Transverse colon (tissue), 4 donors: Measurements from ENCODE around the gene RPS10. TPM values are rescaled to one million over a fixed set of nuclear protein-coding genes. Genes with fewer than 3 reads are reported as not detected.

Experiments used
- DNase-seq: peaks from one replicate; pipeline ENCODE4 v3.0.0-alpha.2; 2019
- H3K27ac ChIP-seq, 4 donors: fragments of 200-600 bp; sonication (generic); 2 replicates each; pipeline ENCODE4 v1.5.1; 2016 to 2018; ENCODE audit warnings: inconsistent platforms in 4 of 4
- H3K27me3 ChIP-seq: fragments of 200-600 bp; sonication (generic); 2 replicates; pipeline ENCODE4 v1.5.1; 2017; ENCODE audit warnings: inconsistent platforms
- H3K36me3 ChIP-seq, 4 donors: fragments of 200-600 bp; sonication (generic); 2 replicates each; pipeline ENCODE4 v1.5.1; 2017 to 2019; ENCODE audit warnings: inconsistent platforms in 4 of 4
- H3K4me1 ChIP-seq, 4 donors: fragments of 200-600 bp; sonication (generic); 2 replicates each; pipeline ENCODE4 v1.5.1; 2017 to 2020; ENCODE audit warnings: inconsistent platforms in 4 of 4
- H3K4me3 ChIP-seq, 4 donors: fragments of 200-600 bp; sonication (generic); 1 replicate in 1 of 4; 2 replicates in 3 of 4; pipeline versions ENCODE4 v1.5.1 to v1.6.1; 2017 to 2019; ENCODE audit warnings: inconsistent platforms in 4 of 4
- H3K9me3 ChIP-seq, 2 donors: fragments of 200-600 bp; sonication (generic); 2 replicates each; pipeline ENCODE4 v1.5.1; 2017 to 2019; ENCODE audit warnings: inconsistent platforms in 2 of 2
- CTCF ChIP-seq, 5 experiments: fragments of 200-600 bp in 3 of 5; fragments of 450-650 bp in 2 of 5; sonication (generic) in 3 of 5; IDR thresholded peaks; 1 replicate in 2 of 5; 2 replicates in 3 of 5; pipeline ENCODE4 v1.5.1; 2016 to 2017; ENCODE audit warnings: antibody characterized with exemption in 5 of 5, inconsistent platforms in 3 of 5, mild to moderate bottlenecking in 2 of 5, moderate library complexity in 1 of 5
- EP300 ChIP-seq: sonication (generic); formaldehyde crosslinking; IDR thresholded peaks from one replicate; pipeline ENCODE4 v1.6.1; 2017; ENCODE audit warnings: antibody characterized with exemption, low read depth
- POLR2A ChIP-seq: fragments of 450-650 bp; IDR thresholded peaks from one replicate; pipeline ENCODE4 v1.6.1; 2016; ENCODE audit warnings: antibody characterized with exemption, mild to moderate bottlenecking, moderate library complexity
- POLR2AphosphoS5 ChIP-seq, 3 donors: sonication (generic); formaldehyde crosslinking; IDR thresholded peaks; one replicate each; pipeline ENCODE4 v1.6.1; 2016; ENCODE audit warnings: antibody characterized with exemption in 3 of 3
- WGBS, 2 donors: methylation state at CpG; one replicate each; pipeline ENCODE4 v1.1.5; 2018; ENCODE audit warnings: low coverage in 1 of 2; 5-methylcytosine and 5-hydroxymethylcytosine counted together
- in situ Hi-C, 4 donors: fragments of 200-750 bp; cut with MboI; loops; one replicate each; pipeline versions ENCODE4 v1.15.0 to v1.15.1; 2017; ENCODE audit warnings: low sequenced_read_pairs in 3 of 4, low pct_ligation_motif_present in 1 of 4, low pct_unique_long_range_greater_than_20kb in 1 of 4
- intact Hi-C: fragments of 100-400 bp; cut with DNase I; formaldehyde crosslinking; loops from one replicate; pipeline ENCODE4 v1.15.1; 2023; ENCODE audit warnings: low total_unique reads
- total RNA-seq, 4 donors: library from RNA; depleted of rRNA; stranded (reverse); fragments of >200 nt; gene quantifications; one replicate each; pipeline ENCODE4 v1.1.0, GENCODE V29; 2016

The RPS10 gene
- total RNA-seq, 4 donors from 2014 or later = 892 to 1,969 (median 1,491) TPM

- in situ Hi-C loops = loop anchor here in 3 of 4 donors (25.0 kb wide), 1 partner anchor 154 kb away; no protein-coding TSS in a partner anchor
- TF ChIP-seq POLR2A (no peak), POLR2AphosphoS5 (IDR thresholded peaks at IDR 0.05) (no peak), EP300 (no peak), CTCF (IDR thresholded peaks at IDR 0.05) (no peak)
- H3K4me3 ChIP-seq = no peak overlapping the region
These were observed 32.2 kb upstream of the RPS10 start for GRCh38 chr6:34457742-34458735.

GRCh38 chr6:34457382-34457741 lies 31.5 kb upstream of the RPS10 start:
- intact Hi-C loops = no loop called here
- no peak for TF ChIP-seq POLR2A
- no peak for TF ChIP-seq EP300
- TF ChIP-seq CTCF (IDR thresholded peaks at IDR 0.05) = no peak
- TF ChIP-seq POLR2AphosphoS5 (IDR thresholded peaks at IDR 0.05) = no peak
- WGBS, 2 donors = 90% methylated on average over 2 of the region's 2 CpGs; no CpG with 5 or more reads in 1 of the 2 donors
- Histone ChIP-seq H3K4me1 (no peaks in the 10 kb centered on the region), H3K9me3 (no peaks in the 10 kb centered on the region), H3K36me3 (no peaks in the 10 kb centered on the region), H3K4me3 (no peak overlapping the region), H3K27me3 (no peaks in the 10 kb centered on the region), H3K27ac (no peak overlapping the region)
- DNase-seq = no peak
- in situ Hi-C loops = loop anchor here in 3 of 4 donors (25.0 kb wide), 1 partner anchor 155 kb away; no protein-coding TSS in a partner anchor

More at GRCh38 chr6:34457742-34458735, 32.2 kb upstream of the RPS10 start:
- Histone ChIP-seq H3K4me1 (no peaks in the 10 kb centered on the region), H3K9me3 (no peaks in the 10 kb centered on the region), H3K27me3 (no peaks in the 10 kb centered on the region), H3K27ac (no peak overlapping the region), H3K36me3 (no peaks in the 10 kb centered on the region)
- 70 to 83% methylated on average over 2 to 14 of the region's 14 CpGs for WGBS, 2 donors
- intact Hi-C loops = no loop called here
- DNase-seq = no peak

- no peaks in the 10 kb centered on the region for H3K27me3 ChIP-seq
- WGBS, 2 donors = 88% methylated on average over 1 of the region's 1 CpG
- intact Hi-C loops = no loop called here
- no peak overlapping the region for H3K4me3 ChIP-seq
- no peaks in the 10 kb centered on the region for H3K9me3 ChIP-seq
- H3K4me1 ChIP-seq = no peaks in the 10 kb centered on the region
- TF ChIP-seq POLR2AphosphoS5 (IDR thresholded peaks at IDR 0.05) (no peak), POLR2A (no peak), CTCF (IDR thresholded peaks at IDR 0.05) (no peak), EP300 (no peak)
- H3K36me3 ChIP-seq = no peaks in the 10 kb centered on the region
- H3K27ac ChIP-seq = no peak overlapping the region
- no peak for DNase-seq
- in situ Hi-C loops = loop anchor here in 3 of 4 donors (25.0 kb wide), 1 partner anchor 156 kb away; no protein-coding TSS in a partner anchor
These were observed 30.0 kb upstream of the RPS10 start for GRCh38 chr6:34455831-34456230.

GRCh38 chr6:34451192-34451591 lies 25.3 kb upstream of the RPS10 start:
- Histone ChIP-seq H3K4me1 (no peaks in the 10 kb centered on the region), H3K27ac (no peak overlapping the region), H3K36me3 (no peaks in the 10 kb centered on the region), H3K9me3 (no peaks in the 10 kb centered on the region), H3K27me3 (no peaks in the 10 kb centered on the region), H3K4me3 (no peak overlapping the region)
- no peak for TF ChIP-seq CTCF (IDR thresholded peaks at IDR 0.05)
- no peak for TF ChIP-seq EP300
- TF ChIP-seq POLR2A = no peak
- no peak for TF ChIP-seq POLR2AphosphoS5 (IDR thresholded peaks at IDR 0.05)
- 88% methylated on average over 1 of the region's 1 CpG; no CpG with 5 or more reads in 1 of the 2 donors for WGBS, 2 donors
- in situ Hi-C loops (loop anchor here in 3 of 4 donors (25.0 kb wide), 1 partner anchor 161 kb away; no protein-coding TSS in a partner anchor), intact Hi-C loops (no loop called here)
- no peak for DNase-seq
